HG03064 (cell line): ENCODE results near the gene CITED1.
"Not testable (repeated sequence)": the region's sequence is repeated elsewhere in the genome, so short reads cannot be mapped to it uniquely, and the experiment has no call there.

Source experiments
- ATAC-seq: cut with Tn5 transposase; IDR thresholded peaks from one replicate; pipeline ENCODE4 v1.9.1; 2021; ENCODE audit warnings: low read depth; ENCODE audit not compliant: unreplicated experiment

The CITED1 gene

DNA sequence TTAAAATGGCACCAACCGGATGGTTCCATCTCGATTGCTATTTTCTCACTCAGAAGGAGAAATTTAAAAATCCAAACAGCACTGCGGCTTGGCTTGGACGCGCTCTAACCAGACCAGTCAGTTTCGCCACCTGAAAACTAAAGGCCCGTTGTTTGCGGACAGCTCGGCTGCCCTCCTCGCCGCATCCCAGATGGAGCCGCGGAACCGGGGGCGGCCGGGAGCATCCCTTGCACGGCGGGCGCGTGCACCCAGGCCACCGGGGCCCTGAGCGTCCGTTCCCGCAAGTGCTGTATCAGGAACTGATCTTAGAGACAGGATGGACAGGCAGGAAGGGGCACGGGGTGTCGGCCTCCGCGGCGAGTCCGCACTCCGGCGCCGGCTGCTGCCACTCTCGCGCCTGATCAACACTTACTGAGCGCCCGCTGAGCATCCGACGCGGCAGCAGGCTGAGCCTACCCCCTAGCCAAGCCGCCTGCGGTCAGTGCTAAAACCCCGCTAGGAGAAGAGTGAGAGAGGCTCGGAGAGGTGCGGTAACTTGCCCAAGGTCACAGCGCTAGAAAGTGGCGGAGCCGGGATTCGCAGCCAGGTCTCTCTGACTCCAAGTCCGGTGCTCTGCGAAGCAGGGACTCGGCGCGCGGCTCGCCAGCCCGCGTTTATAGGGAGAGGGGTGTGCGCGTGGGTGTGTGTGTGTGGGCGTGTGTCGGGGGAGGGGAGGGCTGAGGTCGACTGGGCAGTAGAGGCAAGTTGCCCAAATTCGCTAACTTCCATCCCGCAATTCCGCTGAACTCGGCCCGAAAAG lies at the start of gene CITED1:
TSS of gene CITED1 (minus strand) at position 629 of the 799 bp plus-strand sequence. CDS start 3,045 bp downstream, outside the sequence.
- ATAC-seq = no peak

DNA sequence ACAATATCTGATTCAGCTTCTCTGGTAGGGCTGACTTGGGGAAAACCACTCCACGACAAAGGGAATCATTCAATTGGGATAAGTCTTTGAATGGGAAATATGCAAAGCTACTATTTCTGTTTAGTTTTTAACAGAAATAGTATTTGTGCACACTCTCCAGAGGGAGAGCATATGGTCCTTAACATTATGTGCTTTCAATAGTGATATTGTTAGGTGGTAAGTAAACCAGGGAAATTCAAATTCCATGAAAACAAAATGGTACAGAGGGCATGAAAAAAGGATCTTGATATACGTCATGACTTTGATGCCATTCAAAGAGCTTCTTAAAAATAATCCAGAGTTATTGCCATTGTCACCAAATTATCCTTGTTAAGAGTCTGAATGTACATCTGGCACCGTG lies 47.1 kb upstream of the CITED1 start:
- no peak for ATAC-seq

- ATAC-seq = no peak
Observed at GRCh38 chrX:72351606-72352334, 46.1 kb upstream of the CITED1 start.

DNA sequence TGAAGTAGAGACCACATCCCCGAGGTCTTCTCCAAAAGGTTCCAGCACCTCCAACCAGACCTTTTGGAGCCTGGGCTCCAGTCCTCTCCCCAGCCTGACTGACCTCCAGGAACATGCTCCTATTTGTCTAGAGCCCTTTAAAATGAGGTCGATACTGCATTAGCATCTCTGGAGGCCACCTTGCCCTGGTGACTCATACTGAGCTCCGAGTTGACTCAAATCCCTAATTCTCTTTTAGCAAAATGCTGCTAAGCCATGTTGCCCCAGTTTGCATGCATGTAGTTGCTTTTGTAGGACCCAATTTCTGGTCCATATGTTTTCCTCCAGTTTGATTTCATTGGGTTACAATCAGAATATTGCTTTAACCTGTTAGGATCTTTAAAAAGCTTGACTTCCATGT lies 43.5 kb upstream of the CITED1 start:
- ATAC-seq = no peak

GRCh38 chrX:72348247-72348979 lies 42.7 kb upstream of the CITED1 start:
- no peak for ATAC-seq

DNA sequence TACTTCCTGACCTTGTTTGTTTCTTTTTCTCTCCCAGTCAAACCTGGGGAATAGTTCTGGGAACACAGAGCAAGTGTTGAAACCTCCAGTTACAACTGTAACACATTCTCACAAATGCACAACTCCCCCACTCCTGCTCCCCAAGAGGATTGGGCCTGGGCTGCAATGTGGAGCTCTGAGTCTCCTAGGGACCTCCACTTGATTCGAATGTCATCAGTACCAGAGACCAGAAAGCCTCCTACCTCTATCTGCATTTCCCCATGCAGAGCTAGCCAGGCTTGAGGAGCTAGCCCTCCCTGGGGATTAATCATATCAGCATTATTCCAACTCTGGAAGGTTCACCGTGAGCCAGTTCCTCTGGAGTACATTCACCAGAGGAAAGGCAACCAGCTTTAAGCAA lies 41.7 kb upstream of the CITED1 start:
- no peak for ATAC-seq

DNA sequence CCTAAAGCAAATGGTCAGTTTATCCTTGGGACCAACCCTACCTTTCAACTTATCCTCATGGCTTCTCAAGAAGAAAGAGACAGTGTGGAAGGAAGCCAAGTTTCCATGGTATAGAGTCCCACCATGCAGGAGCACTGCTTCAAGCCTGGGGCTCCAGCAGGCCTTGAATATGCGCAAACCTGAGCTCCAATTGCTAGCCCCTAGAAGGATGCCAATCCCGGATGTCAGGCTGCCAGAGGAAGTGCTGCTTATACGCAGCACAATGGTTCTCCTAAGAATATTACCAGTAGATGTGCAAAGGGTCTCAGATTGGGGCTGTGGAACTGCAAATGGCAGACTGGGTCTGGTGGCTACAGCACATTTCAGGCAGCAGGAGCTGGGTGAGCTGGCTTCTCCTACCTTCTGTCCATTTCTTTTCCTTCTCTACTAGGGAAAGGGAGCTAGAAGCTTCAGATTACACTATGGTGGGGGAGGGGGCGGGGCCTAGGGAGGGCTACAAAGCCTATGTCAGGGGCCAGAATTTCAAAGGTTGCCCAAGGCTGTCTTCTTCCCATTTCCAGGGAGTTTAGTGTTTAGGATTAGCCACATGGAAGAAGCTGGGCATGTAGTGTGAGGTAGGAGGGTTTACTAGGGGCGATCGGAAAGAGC lies 40.7 kb upstream of the CITED1 start:
- no peak for ATAC-seq

- ATAC-seq = no peak
Observed at GRCh38 chrX:72340626-72341025, 34.9 kb upstream of the CITED1 start.

DNA sequence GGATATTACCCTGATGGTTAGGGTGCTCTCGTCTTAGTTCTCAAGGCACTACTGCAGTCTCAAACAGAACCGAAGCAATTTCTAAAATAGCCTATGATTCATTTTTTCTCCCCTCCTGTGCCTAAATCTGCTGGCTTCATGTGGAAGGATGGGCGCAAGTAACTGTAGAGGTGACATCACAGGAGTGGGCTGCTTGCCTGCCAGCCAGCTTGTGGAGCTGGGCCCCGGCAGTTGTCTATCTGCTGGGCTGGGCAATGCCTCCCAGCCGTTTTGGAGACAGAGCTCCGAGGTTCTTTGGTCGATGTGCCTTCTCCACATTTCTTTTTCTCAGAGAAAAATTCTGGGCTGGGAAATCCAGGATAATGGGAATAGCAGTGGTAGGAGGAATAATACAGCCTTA lies 34.3 kb upstream of the CITED1 start:
- no peak for ATAC-seq

- no peak for ATAC-seq
Observed at GRCh38 chrX:72330131-72330530, 24.4 kb upstream of the CITED1 start.

GRCh38 chrX:72326605-72327300 lies 21.0 kb upstream of the CITED1 start:
- no peak for ATAC-seq

GRCh38 chrX:72319651-72320050 lies 13.9 kb upstream of the CITED1 start:
- ATAC-seq = not testable (repeated sequence)

- ATAC-seq = no peak
Observed at GRCh38 chrX:72317139-72317538, 11.4 kb upstream of the CITED1 start.

- no peak for ATAC-seq
Observed at GRCh38 chrX:72316408-72317110, 10.8 kb upstream of the CITED1 start.

DNA sequence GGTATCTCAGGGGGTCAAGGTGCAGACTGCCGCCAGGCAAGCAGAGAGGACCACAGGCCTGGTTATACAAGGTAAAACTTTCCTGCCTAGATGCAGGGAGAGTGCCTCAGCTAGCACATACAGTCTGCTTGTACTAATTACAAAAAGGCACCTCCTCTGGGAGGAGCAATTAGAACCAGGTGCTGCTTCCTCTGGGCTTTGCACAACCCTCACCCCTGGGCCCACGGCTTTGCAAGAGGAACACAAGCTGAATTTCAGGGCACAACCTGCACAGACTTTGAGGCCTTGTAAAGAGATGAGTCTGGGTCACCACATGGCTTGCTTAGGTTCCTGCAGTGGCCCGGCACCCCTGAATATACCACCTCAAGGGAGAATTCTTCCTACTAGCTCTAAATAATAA lies 9.2 kb upstream of the CITED1 start:
- no peak for ATAC-seq

GRCh38 chrX:72313707-72314641 lies 8.3 kb upstream of the CITED1 start:
- no peak for ATAC-seq

DNA sequence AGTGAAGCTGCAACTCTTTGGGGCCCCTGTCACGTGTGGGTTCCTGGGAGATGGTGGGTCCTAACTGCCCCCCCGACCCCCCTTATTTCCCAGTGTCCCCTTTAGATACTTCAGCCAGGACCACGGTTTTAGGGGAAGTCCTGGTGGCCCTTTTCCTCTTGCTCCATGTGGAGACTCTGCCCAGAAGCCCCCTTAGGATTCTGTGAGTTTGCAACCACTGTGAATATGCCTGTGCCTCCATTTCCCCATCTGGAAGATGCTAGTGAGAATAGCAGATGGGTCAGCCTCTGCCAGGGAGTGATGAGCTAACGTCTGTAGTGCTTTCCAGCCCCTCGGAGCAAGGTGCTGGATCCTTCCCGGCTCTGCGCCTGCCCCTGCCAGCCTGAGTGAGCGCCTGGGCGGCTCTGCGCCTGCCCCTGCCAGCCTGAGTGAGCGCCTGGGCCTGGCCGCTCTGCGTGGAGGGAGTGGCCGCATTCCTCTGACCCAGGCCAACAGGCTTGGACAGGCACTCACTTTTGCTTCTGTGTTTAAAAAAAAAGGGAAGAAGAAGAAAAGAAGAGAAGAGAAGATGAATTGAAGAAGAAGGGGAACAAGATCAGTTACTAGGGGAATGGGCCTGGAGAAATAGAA lies 6.7 kb upstream of the CITED1 start:
- no peak for ATAC-seq
